Measurements from ENCODE around the gene BSDC1. TPM values are rescaled to one million over a fixed set of nuclear protein-coding genes. Genes with fewer than 3 reads are reported as not detected.
"Not testable (repeated sequence)": the region's sequence is repeated elsewhere in the genome, so short reads cannot be mapped to it uniquely, and the experiment has no call there.

Gene BSDC1
- total RNA-seq, 4 donors from 2014 or later, result 93.0 to 132 (median 101) TPM

DNA sequence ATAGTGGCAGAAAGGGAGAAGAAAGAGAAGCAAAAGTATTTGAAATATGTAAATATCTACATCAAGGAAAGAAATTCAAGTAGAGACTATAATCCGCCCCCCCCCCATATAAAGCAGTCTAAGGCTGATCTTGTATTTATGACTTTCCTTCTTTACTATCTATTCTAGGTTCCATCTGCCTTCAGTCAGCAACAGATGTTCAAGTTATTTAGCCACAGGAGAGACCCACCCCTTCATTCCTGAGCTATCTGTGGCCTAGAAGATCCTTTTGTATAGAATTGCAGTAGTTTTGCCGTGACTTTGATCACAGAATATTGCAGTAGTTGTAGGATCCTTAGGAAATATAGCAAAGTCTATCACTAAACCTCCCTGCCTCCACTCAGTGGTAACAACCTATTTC lies 10.7 kb upstream of the BSDC1 start:
- WGBS, 2 donors, result 40 to 44% methylated on average over 2 of the region's 2 CpGs

DNA sequence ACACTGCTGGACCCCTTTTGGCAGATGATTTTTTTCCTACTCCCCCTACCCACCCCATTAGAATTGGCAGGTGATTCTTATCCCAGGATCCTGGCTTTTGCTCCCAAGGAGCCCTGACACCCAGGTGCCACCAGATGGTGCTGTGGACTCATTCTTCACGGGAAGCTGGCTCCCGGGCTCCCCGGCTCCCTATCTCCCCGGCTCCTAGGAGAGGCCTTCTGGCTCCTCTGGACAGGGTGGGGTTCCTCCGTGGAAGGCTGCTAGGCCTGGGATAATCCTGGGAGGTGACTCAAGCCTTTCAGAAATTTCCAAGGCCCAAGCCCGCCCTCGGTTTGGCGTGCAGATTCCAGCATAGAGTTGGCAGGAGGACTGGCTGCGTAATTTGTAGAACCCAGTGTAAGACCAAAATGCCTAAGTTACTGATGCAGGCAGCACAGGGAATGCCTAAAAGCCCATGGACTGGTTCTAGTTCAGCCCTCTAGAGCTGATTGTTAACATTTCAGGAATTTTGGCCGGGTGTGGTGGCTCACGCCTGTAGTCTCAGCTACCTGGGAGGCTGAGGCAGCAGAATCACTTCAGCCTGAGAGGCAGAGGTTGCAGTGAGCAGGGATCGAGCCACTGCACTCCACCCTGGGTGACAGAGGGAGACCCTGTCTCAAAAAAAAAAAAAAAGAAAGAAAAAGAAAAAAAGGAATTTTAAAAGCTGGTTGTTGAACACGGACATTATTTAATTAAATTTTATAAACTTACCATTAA lies 6.8 kb upstream of the BSDC1 start:
- Histone ChIP-seq H3K27me3 (no peaks in the 10 kb centered on the region), H3K4me1 (peaks cover 0 to 3% of the 10 kb centered on the region in 2 donors), H3K36me3 (no peaks in the 10 kb centered on the region), H3K4me3 (replicated peaks in 1 of 3) (no peak overlapping the region), H3K9me3 (no peaks in the 10 kb centered on the region), H3K27ac (peak overlapping the region in 1 of 3 donors; percentile 33)
- WGBS, 2 donors, result 44 to 45% methylated on average over 11 to 12 of the region's 13 CpGs
- intact Hi-C loops (cut with DNase I), result loop anchor here (10.0 kb wide), 1 partner anchor 474 kb away; the partner anchor contains the start of gene FNDC5
- DNase-seq, result peak; percentile 84 to 87
- TF ChIP-seq POLR2A (IDR thresholded peaks at IDR 0.05), result no peak
- TF ChIP-seq, protein P1, sequence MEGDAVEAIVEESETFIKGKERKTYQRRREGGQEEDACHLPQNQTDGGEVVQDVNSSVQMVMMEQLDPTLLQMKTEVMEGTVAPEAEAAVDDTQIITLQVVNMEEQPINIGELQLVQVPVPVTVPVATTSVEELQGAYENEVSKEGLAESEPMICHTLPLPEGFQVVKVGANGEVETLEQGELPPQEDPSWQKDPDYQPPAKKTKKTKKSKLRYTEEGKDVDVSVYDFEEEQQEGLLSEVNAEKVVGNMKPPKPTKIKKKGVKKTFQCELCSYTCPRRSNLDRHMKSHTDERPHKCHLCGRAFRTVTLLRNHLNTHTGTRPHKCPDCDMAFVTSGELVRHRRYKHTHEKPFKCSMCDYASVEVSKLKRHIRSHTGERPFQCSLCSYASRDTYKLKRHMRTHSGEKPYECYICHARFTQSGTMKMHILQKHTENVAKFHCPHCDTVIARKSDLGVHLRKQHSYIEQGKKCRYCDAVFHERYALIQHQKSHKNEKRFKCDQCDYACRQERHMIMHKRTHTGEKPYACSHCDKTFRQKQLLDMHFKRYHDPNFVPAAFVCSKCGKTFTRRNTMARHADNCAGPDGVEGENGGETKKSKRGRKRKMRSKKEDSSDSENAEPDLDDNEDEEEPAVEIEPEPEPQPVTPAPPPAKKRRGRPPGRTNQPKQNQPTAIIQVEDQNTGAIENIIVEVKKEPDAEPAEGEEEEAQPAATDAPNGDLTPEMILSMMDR (IDR thresholded peaks at IDR 0.05), result peak; percentile 50 to 94 (median 85)

More for the DNA sequence above, 10.7 kb upstream of the BSDC1 start:
- DNase-seq, result no peak
- no peak for TF ChIP-seq POLR2A (IDR thresholded peaks at IDR 0.05)
- TF ChIP-seq, protein P1 (IDR thresholded peaks at IDR 0.05), result no peak
- Histone ChIP-seq H3K4me1 (peaks cover 0 to 3% of the 10 kb centered on the region in 2 donors), H3K27ac (no peak overlapping the region), H3K27me3 (no peaks in the 10 kb centered on the region), H3K36me3 (no peaks in the 10 kb centered on the region), H3K4me3 (replicated peaks in 1 of 3) (no peak overlapping the region), H3K9me3 (no peaks in the 10 kb centered on the region)
- intact Hi-C loops (cut with DNase I), result loop anchor here (10.0 kb wide), 1 partner anchor 470 kb away; the partner anchor contains the start of gene FNDC5

DNA sequence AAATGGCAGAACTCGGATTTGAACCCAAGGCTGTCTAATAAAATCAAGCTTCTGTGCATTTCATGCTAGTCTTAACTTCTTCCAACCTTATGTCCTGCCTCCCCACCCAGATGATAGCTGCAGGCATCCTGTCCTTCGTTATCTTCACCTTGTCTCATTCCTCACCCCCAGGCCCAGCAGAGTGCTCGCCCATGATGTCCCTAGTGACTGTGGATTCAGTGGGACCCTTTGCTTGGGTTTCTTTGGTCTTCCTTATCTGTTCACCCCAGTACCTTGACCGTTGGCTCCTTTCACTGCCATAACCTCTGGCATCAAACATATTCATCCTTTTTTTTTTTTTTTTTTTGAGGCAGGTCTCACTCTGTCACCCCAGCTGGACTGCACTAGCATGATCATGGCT lies 5.6 kb upstream of the BSDC1 start:
- 79 to 83% methylated on average over 4 of the region's 4 CpGs for WGBS, 2 donors
- no peak overlapping the region for H3K4me3 ChIP-seq (replicated peaks in 1 of 3)
- peaks cover 6 to 11% of the 10 kb centered on the region in 2 donors for H3K4me1 ChIP-seq
- intact Hi-C loops (cut with DNase I), result loop anchor here (10.0 kb wide), 2 partner anchors 175 to 475 kb away; partner anchors contain the start of genes EIF3I, FNDC5 and TMEM234
- no peaks in the 10 kb centered on the region for H3K9me3 ChIP-seq
- TF ChIP-seq, protein P1 (IDR thresholded peaks at IDR 0.05), result no peak
- no peak for TF ChIP-seq POLR2A (IDR thresholded peaks at IDR 0.05)
- H3K36me3 ChIP-seq, result no peaks in the 10 kb centered on the region
- DNase-seq, result no peak
- no peak overlapping the region for H3K27ac ChIP-seq
- no peaks in the 10 kb centered on the region for H3K27me3 ChIP-seq

DNA sequence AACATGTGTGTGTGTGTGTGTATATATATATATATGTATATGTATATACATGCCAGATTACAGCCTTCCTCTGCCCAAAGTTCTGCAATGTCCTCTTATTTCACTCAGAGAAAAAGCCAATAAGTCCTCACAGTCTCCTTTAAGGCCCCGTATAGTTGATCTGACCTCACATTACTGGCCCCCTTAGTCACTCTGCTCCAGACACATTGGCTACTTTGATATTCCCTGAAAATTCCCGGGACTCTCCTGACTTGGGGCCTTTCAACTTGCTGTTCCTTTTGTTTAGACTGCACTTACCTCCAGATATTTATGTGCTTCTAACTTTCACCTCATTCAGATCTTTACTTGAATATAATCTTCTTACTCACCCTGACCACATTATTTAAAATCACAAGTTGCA lies 4.2 kb upstream of the BSDC1 start:
- Histone ChIP-seq H3K27ac (no peak overlapping the region), H3K4me3 (replicated peaks in 1 of 3) (no peak overlapping the region), H3K27me3 (no peaks in the 10 kb centered on the region), H3K4me1 (peaks cover 9 to 14% of the 10 kb centered on the region in 2 donors), H3K36me3 (no peaks in the 10 kb centered on the region), H3K9me3 (no peaks in the 10 kb centered on the region)
- intact Hi-C loops (cut with DNase I), result loop anchor here (10.0 kb wide), 1 partner anchor 174 kb away; the partner anchor contains the start of genes EIF3I and TMEM234
- no peak for DNase-seq
- no peak for TF ChIP-seq POLR2A (IDR thresholded peaks at IDR 0.05)
- TF ChIP-seq, protein P1 (IDR thresholded peaks at IDR 0.05), result no peak
- WGBS, 2 donors, result 72% methylated on average over 2 of the region's 2 CpGs

DNA sequence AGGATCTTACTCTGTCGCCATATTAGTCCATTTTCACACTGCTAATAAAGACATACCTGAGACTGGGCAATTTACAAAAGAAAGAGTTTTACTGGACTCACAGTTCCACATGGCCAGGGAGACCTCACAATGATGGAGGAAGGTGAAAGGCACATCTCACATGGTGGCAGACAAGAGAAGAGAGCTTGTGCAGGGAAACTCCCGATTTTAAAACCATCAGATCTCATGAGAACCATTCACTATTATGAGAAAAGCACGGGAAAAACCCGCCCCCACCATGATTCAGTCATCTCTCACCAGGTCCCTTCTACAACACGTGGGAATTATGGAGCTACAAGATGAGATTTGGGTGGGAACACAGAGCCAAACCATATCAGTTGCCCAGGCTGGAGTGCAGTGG lies 2.3 kb upstream of the BSDC1 start:
- DNase-seq; H3K4me3 ChIP-seq (replicated peaks in 1 of 3); H3K27ac ChIP-seq; H3K27me3 ChIP-seq; H3K9me3 ChIP-seq; H3K36me3 ChIP-seq: not testable (repeated sequence)
- intact Hi-C loops (cut with DNase I), result loop anchor here (10.0 kb wide), 1 partner anchor 172 kb away; the partner anchor contains the start of genes EIF3I and TMEM234
- 89 to 91% methylated on average over 5 of the region's 5 CpGs for WGBS, 2 donors
- peaks cover 19 to 31% of the 10 kb centered on the region in 2 donors for H3K4me1 ChIP-seq
